HAP-1 (cell line): Measurements from ENCODE around the gene TTC28.
"Not testable (repeated sequence)": the region's sequence is repeated elsewhere in the genome, so short reads cannot be mapped to it uniquely, and the experiment has no call there.

ENCODE experiments used
- DNase-seq, 2 experiments: peaks; one replicate each; pipeline ENCODE4 v3.0.0-alpha.2; 2016 to 2020; ENCODE audit warnings: low spot score in 2 of 2
- H3K27me3 ChIP-seq: fragments of 250-450 bp; sonication (Bioruptor Pico); 2 replicates; pipeline ENCODE4 v1.5.1; 2020; ENCODE audit warnings: low read depth, mild to moderate bottlenecking, moderate library complexity
- H3K36me3 ChIP-seq: fragments of 250-450 bp; sonication (Bioruptor Pico); replicated peaks from 2 replicates; pipeline ENCODE4 v1.5.1; 2020; ENCODE audit warnings: mild to moderate bottlenecking
- H3K4me1 ChIP-seq: fragments of 250-450 bp; sonication (Bioruptor Pico); 2 replicates; pipeline ENCODE4 v1.5.1; 2020; ENCODE audit warnings: mild to moderate bottlenecking
- H3K4me3 ChIP-seq: fragments of 250-450 bp; sonication (Bioruptor Pico); 2 replicates; pipeline ENCODE4 v1.5.1; 2020; ENCODE audit warnings: mild to moderate bottlenecking, moderate library complexity
- H3K9me3 ChIP-seq: fragments of 250-450 bp; sonication (Bioruptor Pico); 2 replicates; pipeline ENCODE4 v1.5.1; 2020; ENCODE audit warnings: mild to moderate bottlenecking, moderate library complexity
- in situ Hi-C: fragments of 300-500 bp; cut with MboI; formaldehyde crosslinking; loops from 3 replicates; pipeline ENCODE4 v1.14.3; 2020; ENCODE audit warnings: low sequenced_read_pairs, inconsistent platforms, mixed read lengths

Gene TTC28

DNA sequence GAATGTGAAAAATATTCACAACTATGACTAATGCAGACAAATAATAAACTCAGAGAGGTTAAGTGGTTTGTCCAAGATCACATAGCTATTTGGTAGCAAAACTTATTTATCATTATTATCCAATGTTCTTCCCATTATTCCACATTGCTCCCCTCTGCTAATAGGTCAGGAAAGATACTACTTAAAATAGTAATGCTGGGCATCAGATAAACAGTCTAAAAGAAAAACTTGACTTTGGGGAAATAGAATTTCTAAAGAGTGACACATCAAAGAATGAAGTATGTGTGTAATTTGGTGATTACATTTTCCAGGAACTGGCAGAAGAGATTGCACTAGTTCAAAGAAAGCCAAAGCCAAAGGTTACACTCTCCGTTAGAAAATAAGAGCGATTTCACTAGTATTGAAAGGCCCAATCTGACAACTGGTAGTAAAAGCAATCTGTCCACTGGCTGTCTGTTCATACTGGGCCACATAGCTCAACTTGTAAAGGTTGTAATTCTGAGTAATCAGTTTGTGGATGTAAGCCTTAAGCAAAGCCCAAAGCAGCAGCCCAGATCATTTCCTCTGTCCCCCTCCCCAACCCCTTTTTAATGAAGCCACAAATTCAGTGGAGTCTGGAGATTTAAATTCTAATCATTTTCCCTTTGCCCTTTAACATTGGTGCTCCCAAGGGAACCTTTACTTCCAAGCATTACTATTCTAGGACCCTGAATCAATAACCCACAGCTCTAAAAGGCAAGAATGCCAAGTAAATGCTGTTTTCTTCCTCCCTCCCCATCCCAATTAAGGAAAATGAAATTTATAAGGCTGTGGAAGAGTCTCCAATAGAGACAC, 283.5 kb downstream of the TTC28 start:
- Histone ChIP-seq H3K36me3 (no peaks in the 10 kb centered on the region), H3K4me3 (no peak overlapping the region), H3K4me1 (no peaks in the 10 kb centered on the region; the same call in 1 of the 2 replicates), H3K9me3 (no peaks in the 10 kb centered on the region), H3K27me3 (no peaks in the 10 kb centered on the region)
- in situ Hi-C loops: no loop called here
- no peak for DNase-seq

DNA sequence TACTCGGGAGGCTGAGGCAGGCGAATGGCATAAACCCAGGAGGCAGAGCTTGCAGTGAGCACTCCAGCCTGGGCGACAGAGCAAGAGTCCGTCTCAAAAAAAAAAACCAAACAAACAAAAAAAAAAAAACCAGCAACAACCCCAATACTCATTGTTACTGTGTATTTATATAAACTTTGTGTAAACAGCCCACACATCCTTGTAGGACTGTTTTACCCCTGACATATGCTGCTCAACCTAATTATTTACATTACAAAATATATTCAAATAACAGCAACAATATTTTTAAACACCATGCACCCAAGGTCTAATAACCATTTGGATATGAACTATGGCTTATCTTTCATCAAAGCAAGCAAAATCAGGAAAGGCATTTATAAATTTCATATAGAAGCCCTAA, 284.1 kb downstream of the TTC28 start:
- in situ Hi-C loops: no loop called here

DNA sequence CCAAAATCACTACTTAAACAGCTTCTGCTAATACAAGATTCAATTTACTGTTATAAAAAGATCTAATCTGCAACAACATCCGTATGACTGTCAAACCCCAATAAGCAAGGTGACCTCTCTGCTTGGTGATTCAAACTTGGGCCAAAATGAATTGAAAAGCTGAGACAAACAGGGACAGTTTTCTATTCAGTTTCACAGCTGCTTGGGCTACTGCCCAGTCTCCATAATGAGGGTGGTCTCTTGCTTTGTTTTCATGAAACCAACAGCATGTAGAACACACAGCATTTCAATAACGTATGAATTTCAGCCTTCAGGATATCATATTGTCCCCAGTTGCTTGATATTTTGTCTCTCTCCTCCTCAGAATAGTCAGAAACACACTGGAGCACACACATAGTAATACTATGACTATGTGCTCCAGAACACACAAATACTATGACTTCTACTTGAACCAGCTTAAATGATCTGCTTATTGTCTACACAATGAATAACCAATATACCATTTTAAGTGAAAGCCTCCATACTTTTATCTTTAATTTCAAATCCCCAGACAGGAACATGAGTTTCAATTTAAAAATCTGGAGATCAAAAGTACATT, 285.0 kb downstream of the TTC28 start:
- in situ Hi-C loops: no loop called here
- Histone ChIP-seq H3K36me3 (no peaks in the 10 kb centered on the region), H3K4me1 (no peaks in the 10 kb centered on the region; the same call in 1 of the 2 replicates), H3K4me3 (no peak overlapping the region), H3K27me3 (no peaks in the 10 kb centered on the region), H3K9me3 (no peaks in the 10 kb centered on the region)
- DNase-seq: no peak

More for the DNA sequence above, 284.1 kb downstream of the TTC28 start:
- Histone ChIP-seq H3K27me3 (no peaks in the 10 kb centered on the region), H3K36me3 (no peaks in the 10 kb centered on the region), H3K4me3 (no peak overlapping the region), H3K9me3 (no peaks in the 10 kb centered on the region), H3K4me1 (no peaks in the 10 kb centered on the region; the same call in 1 of the 2 replicates)
- no peak for DNase-seq

DNA sequence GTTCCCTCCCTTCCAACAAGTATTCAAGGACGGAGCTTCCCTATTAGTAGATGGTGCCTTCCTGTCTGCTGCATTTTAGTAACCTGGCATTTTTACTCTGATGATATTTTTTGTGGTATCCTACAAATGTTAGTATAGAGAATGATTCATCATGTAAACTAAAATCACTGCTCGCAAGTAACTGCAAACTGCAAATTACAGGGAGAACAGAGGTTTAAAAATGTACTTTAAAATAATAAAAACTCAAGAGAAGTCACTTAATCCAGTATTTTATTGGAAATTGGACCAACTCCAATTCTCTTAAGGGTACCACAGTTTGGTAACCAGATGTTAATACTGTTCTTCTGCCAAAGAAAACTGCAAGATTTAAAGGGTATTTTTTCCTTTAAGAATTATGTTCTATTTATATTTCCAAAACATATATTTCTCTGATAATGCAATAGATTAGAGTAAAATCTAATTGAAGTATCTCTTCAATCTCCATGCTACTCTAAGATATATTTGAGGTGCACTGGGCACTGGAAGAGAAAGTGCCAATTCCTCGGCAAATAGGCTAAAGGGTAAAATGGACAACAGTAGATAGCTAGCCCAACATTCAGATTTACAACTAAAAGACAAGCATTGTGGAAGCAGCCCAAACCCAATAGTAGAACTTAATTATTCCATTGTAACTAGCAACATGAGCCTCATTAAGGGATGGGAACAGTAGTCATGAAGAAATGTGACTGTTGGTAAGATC, 298.0 kb downstream of the TTC28 start:
- H3K4me1 ChIP-seq: peaks cover 9% of the 10 kb centered on the region
- DNase-seq: no peak

DNA sequence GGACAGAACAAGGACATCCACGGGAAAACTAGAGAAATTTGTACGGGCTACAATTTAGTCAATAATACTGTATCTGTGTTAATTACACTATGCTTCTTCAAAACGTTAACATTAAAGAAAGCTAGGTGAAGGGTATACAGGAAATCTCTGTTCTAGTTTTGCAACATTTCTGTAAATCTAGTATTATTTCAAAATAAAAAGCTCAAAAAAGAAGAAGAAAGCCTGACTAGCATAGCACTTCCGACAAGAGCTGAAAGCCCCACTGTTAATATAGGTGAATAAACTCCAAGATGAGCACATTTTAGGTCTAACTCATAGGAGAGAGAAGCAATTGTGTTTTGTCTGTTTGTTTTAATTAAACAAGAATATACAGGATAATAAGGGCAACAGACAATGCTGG, 299.7 kb downstream of the TTC28 start:
- no peaks in the 10 kb centered on the region for H3K36me3 ChIP-seq
- in situ Hi-C loops: no loop called here
- H3K4me1 ChIP-seq: peaks cover 15% of the 10 kb centered on the region
- no peaks in the 10 kb centered on the region for H3K27me3 ChIP-seq
- H3K4me3 ChIP-seq: no peak overlapping the region
- DNase-seq: no peak
- H3K9me3 ChIP-seq: no peaks in the 10 kb centered on the region

More for the DNA sequence above, 298.0 kb downstream of the TTC28 start:
- Histone ChIP-seq H3K9me3 (no peaks in the 10 kb centered on the region), H3K4me3 (no peak overlapping the region), H3K36me3 (no peaks in the 10 kb centered on the region), H3K27me3 (no peaks in the 10 kb centered on the region)
- in situ Hi-C loops: no loop called here

DNA sequence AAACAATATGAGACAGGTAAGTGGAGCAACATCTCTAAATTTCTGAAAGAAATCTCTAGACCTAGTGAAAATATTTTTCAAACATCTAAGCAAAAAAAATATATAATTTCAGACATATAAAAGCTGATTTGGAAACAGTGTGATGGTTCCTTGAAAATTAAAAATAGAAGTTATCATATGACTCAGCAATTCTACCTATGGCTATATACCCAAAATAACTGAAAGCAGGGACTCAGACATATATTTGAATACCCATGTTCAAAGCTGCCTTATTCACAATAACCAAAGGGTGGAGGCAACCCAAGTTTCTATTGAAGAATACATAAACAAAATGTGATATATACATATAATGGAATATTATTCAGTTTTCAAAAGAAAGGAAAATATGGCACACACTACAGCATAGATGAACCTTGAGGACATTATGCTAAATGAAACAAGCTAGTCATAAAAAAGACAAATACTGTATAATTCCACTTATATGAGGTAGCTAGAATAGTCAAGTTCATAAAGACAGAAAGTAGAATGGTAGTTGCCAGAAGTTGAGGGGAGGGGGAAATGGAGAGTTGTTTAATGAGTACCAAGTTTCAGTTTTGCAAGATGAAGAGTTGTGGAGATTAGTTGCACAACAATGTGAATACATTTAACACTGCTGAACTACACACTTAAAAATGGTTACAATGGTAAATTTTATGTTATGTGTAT, 300.4 kb downstream of the TTC28 start:
- H3K4me1 ChIP-seq: peaks cover 15% of the 10 kb centered on the region
- H3K27me3 ChIP-seq: no peaks in the 10 kb centered on the region
- H3K4me3 ChIP-seq: no peak overlapping the region
- DNase-seq: no peak
- in situ Hi-C loops: no loop called here
- no peaks in the 10 kb centered on the region for H3K9me3 ChIP-seq
- no peaks in the 10 kb centered on the region for H3K36me3 ChIP-seq

DNA sequence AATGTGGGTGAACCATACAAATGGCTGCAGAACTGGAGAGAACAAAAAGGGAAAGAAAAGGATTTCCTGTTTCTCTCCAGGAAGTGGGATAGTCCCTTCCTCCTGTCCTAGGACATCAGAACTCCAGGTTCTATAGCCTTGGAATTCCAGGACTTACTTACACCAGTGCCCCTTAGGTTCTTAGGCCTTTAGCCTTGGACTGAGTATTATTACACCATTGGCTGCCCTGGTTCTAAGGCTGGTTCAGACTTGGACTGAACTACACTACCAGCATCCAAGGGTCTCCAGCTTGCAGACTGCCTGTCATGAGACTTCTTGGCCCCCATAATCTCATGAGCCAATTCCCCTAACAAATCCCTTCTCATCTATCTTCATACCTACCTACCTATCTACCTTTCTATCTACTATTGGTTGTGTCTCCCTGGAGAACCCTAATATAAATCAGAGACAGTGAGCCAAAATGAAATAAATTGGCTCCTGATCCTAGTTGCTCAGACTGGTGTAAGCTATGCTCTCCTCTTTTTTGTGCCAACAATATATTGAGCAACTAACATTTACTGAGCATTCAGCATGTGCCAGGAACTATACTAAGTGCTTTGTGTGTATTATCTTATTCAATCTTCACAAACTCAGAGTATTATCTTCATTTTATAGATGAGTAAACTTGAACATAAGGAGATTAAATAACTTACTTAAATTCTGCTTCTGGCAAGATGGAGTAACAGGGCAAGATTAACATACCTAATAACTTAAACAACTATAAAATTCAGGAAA, 303.7 kb downstream of the TTC28 start:
- in situ Hi-C loops: no loop called here
- DNase-seq: peak in 1 of 2 experiments; percentile 49
- H3K9me3 ChIP-seq: no peaks in the 10 kb centered on the region
- no peaks in the 10 kb centered on the region for H3K27me3 ChIP-seq
- peaks cover 15% of the 10 kb centered on the region for H3K4me1 ChIP-seq
- no peaks in the 10 kb centered on the region for H3K36me3 ChIP-seq
- no peak overlapping the region for H3K4me3 ChIP-seq

DNA sequence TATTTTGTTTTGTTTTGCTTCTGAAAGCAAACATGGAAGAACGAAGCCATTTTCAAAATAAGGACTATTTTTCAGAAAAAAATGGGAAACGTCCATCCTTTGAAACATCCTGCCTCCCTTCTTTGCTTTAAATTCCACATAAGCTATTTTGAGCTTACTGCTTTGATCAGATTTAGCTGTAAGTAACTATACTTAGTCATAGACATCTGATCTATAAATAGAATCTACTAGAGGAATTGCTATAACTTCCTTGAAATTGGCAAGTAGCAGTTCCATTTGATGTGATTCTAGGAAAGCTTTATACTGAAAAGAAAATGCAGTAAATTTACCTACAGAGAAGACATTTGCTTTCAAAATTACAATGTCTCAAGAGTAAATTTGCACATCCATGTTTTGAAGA, 305.8 kb downstream of the TTC28 start:
- H3K4me3 ChIP-seq: no peak overlapping the region
- H3K9me3 ChIP-seq: no peaks in the 10 kb centered on the region
- H3K27me3 ChIP-seq: no peaks in the 10 kb centered on the region
- DNase-seq: no peak
- in situ Hi-C loops: no loop called here
- no peaks in the 10 kb centered on the region for H3K36me3 ChIP-seq
- peaks cover 5% of the 10 kb centered on the region; the same call in 1 of the 2 replicates for H3K4me1 ChIP-seq

DNA sequence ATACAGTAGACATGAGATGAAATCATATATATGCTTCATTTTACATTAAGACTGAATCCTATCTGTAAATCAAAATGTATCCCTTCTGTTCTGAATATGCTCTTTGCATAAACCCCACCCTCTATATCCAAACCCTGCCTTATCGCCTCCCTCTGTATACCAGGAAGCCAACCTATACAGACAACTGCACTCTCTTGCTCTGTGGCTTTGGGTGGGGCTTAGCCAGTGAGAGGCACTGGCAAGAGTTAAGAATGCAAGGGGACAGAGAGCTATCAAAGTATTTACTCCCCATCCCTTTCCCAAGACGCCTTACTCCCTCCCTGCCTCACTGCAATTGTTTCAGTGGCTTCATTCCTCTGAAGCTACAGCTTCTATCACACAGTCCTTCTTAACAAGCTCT, 309.8 kb downstream of the TTC28 start:
- Histone ChIP-seq H3K4me1 (peaks cover 4% of the 10 kb centered on the region), H3K27me3 (no peaks in the 10 kb centered on the region), H3K36me3 (no peaks in the 10 kb centered on the region), H3K4me3 (no peak overlapping the region), H3K9me3 (0 out of 2 replicates have a peak, but pooled peaks cover 2% of the 10 kb centered on the region)
- DNase-seq: no peak
- in situ Hi-C loops: no loop called here

DNA sequence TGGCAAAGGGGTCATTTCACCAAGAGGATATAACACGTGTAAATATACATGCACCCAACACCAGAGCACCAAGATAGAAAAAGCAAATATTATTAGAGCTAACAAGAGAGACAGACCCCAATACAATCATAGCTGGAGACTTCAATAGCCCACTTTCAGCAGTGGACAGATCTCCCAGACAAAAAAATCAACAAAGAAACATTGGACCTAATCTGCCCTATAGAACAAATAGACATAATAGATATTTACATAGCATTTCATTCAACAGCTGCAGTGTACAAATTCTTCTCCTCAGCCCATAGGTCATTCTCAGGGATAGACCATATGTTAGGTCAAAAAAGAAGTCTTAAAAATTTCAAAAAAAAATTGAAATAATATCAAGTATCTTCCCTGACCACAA, 312.8 kb downstream of the TTC28 start:
- H3K9me3 ChIP-seq: peaks cover 8% of the 10 kb centered on the region; the same call in 1 of the 2 replicates
- in situ Hi-C loops: no loop called here

DNA sequence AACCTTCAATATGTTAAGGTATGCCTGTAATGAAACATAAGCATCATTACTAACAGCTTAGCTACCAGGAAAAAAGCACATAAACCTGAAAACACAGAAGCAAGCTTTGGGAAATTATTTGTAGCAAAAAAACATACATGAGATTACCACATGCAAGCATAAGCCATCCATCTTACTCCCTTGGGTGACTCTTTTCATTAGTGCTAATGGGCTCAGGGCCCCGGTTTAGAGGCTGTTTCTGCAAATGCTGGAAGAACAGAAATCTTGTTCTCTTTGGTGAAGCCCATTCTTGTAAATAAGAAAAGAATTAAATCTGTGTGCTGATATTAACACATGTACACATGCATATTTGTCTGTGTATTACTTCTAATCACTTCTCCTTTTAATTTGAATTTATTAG, 314.3 kb downstream of the TTC28 start:
- Histone ChIP-seq H3K4me3 (no peak overlapping the region), H3K4me1 (peaks cover 4% of the 10 kb centered on the region), H3K9me3 (peaks cover 8% of the 10 kb centered on the region; the same call in 1 of the 2 replicates), H3K27me3 (no peaks in the 10 kb centered on the region), H3K36me3 (no peaks in the 10 kb centered on the region)
- DNase-seq: no peak
- in situ Hi-C loops: no loop called here

More for the DNA sequence above, 312.8 kb downstream of the TTC28 start:
- Histone ChIP-seq H3K27me3 (no peaks in the 10 kb centered on the region), H3K4me1 (peaks cover 4% of the 10 kb centered on the region), H3K4me3 (no peak overlapping the region), H3K36me3 (no peaks in the 10 kb centered on the region)
- no peak for DNase-seq

DNA sequence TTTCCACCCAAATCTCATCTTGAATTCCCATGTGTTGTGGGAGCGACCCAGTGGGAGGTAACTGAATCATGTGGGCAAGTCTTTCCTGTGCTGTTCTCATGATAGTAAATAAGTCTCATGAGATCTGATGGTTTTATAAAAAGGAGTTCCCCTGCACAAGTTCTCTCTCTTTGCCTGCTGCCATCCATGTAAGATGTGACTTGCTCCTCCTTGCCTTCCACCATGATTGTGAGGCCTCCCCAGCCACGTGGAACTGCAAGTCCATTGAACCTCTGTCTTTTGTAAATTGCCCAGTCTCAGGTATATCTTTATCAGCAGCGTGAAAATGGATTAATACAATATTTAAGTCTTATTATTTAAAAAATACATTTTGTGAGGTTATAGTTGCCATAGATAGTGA, 315.5 kb downstream of the TTC28 start:
- H3K4me3 ChIP-seq, in situ Hi-C loops, H3K9me3 ChIP-seq, H3K36me3 ChIP-seq, DNase-seq, H3K27me3 ChIP-seq, H3K4me1 ChIP-seq: not testable (repeated sequence)

DNA sequence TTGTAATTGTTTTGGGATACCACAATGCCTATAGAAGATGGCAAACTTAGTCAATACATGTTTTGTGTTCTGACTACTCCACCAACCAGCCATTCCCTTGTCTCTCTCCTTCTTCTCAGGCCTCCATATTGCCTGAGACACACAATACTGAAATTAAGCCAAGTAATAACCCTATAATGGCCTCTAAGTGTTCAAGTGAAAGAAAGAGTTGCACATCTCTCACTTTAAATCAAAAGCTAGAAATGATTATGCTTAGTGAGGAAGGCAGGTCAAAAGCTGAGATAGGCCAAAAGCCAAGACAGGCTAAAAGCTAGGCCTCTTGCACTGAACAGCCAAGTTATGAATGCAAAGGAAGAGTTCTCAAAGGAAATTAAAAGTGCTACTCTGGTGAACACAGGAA, 318.7 kb downstream of the TTC28 start:
- H3K9me3 ChIP-seq: peaks cover 6% of the 10 kb centered on the region; the same call in 1 of the 2 replicates
- no peak overlapping the region for H3K4me3 ChIP-seq
- H3K36me3 ChIP-seq: no peaks in the 10 kb centered on the region
- no peaks in the 10 kb centered on the region for H3K27me3 ChIP-seq
- H3K4me1 ChIP-seq: peaks cover 13% of the 10 kb centered on the region
- DNase-seq: no peak
- in situ Hi-C loops: no loop called here
